Activated T-helper 2 cell treated with anti-CD3 and anti-CD28 coated beads, Interferon-gamma antibody, Interleukin-2, Interleukin-4, amounts not matched to agents 10 μg/mL and 5 μg/mL and 100 μg/mL, durations not matched to agents 14 hours and 24 hours and 36 hours (primary cell): Measurements from ENCODE around the gene FIGNL1. TPM values are rescaled to one million over a fixed set of nuclear protein-coding genes. Genes with fewer than 3 reads are reported as not detected.
A peak's percentile ranks its signal among the peaks of the same experiment; 100 is the strongest.

ENCODE experiments used
- DNase-seq: peaks from one replicate; pipeline ENCODE4 v3.0.0; 2021; ENCODE audit warnings: low spot score
- H3K27ac Mint-ChIP-seq: one replicate; pipeline ENCODE4 v1.8.0; 2021; ENCODE audit warnings: mixed read lengths
- H3K27me3 Mint-ChIP-seq: one replicate; pipeline ENCODE4 v1.8.0; 2021; ENCODE audit warnings: low read depth, mixed read lengths
- H3K36me3 Mint-ChIP-seq: one replicate; pipeline ENCODE4 v1.8.0; 2021; ENCODE audit warnings: low read depth, mixed read lengths
- H3K4me1 Mint-ChIP-seq: one replicate; pipeline ENCODE4 v1.8.0; 2021; ENCODE audit warnings: low read depth, mixed read lengths
- H3K4me3 Mint-ChIP-seq: one replicate; pipeline ENCODE4 v1.8.0; 2021; ENCODE audit warnings: low read depth, mild to moderate bottlenecking, moderate library complexity, mixed read lengths
- H3K9me3 Mint-ChIP-seq: one replicate; pipeline ENCODE4 v1.8.0; 2021; ENCODE audit warnings: mixed read lengths
- intact Hi-C: fragments of 100-400 bp; cut with micrococcal nuclease; formaldehyde crosslinking; loops from one replicate; pipeline ENCODE4 v1.15.1; 2023
- total RNA-seq: library from RNA; stranded (reverse); gene quantifications from 2 replicates; pipeline ENCODE4 v1.2.3, GENCODE V29; 2022

Gene FIGNL1
- total RNA-seq, 1 donor from 2014 or later, result 40.0 TPM

DNA sequence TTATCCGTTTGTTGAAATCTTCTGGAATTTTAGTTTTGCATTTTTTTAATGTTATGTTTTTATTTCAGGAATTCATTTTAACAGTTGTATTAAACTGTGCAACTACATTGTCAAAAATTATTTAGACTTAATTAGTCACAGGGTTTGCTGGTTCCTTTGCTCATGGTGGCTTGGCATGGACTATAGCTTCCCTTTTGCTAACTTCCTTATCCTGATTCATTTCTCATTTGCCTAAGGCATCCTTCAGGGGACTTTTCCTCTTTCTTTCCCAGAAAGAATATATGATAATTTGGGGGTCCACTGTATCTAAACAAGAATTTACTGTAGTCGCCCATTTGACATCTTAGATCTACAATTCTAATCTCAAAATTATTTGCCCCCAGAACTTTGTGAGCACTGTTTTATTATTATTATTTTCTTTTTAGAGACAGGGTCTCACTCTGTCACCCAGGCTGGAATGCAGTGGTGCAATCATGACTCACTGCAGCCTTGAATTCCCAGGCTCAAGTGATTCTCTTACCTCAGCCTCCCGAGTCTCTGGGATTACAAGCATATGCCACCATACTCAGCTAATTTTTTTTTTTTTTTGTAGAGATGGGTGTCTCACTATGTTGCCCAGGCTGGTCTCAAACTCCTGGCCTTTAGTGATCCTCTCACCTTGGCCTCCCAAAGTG is 13.9 kb downstream of the FIGNL1 start:
- DNase-seq, result no peak
- H3K27me3 Mint-ChIP-seq, result no peaks in the 10 kb centered on the region
- H3K27ac Mint-ChIP-seq, result no peak overlapping the region
- peaks cover 45% of the 10 kb centered on the region for H3K36me3 Mint-ChIP-seq
- H3K9me3 Mint-ChIP-seq, result no peaks in the 10 kb centered on the region
- intact Hi-C loops, result no loop called here
- no peak overlapping the region for H3K4me3 Mint-ChIP-seq
- H3K4me1 Mint-ChIP-seq, result no peaks in the 10 kb centered on the region

DNA sequence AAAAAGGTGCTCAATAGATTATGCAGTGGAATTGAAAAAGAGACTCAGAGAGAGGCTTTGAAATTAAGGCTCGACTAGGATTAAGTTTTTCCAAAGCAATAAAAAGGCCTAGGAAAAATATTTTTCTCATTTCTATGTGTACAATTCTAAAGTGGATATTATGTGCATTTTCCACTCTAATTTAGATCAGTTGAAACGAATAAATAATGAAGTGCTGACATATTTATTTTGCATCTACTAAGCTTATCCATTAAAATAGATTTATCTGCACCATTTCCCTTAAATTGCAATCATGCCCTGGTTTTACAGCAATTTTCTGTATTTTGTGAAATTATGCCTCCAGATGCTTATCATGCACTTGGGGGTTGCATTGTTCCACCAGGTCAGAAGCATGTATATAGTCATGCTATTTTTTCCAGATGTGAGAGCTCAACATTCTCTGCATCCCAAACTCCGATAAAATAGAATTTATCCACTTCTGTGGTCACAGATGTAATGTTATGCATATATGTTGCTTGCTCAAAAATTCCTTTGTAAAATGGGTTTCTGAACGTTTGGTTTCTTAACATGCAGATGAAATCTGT is 18.3 kb downstream of the FIGNL1 start:
- Mint-ChIP-seq H3K27me3 (no peaks in the 10 kb centered on the region), H3K27ac (no peak overlapping the region), H3K4me3 (no peak overlapping the region), H3K9me3 (no peaks in the 10 kb centered on the region), H3K36me3 (peaks cover 7% of the 10 kb centered on the region), H3K4me1 (no peaks in the 10 kb centered on the region)
- DNase-seq, result no peak
- intact Hi-C loops, result no loop called here

DNA sequence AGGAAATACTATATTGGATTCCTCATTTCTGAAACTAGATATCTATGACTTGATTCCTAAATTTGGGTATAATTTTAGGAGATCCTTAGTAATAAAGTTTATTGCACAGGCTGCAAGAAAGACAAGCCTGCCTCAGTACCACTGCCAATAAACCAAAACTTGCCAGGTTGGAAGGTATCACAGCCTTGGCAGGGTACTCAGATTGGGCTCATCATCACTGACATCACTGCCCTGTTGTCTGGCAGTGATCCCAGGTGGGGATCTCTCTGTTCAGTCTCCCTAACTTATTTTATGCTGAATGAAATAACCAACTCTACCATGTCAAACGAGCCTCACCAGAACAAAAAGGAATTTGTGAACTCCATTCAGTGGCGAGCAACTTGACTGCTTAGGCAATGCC is 18.8 kb downstream of the FIGNL1 start:
- intact Hi-C loops, result no loop called here
- H3K9me3 Mint-ChIP-seq, result no peaks in the 10 kb centered on the region
- no peak overlapping the region for H3K27ac Mint-ChIP-seq
- H3K4me3 Mint-ChIP-seq, result no peak overlapping the region
- no peaks in the 10 kb centered on the region for H3K27me3 Mint-ChIP-seq
- no peaks in the 10 kb centered on the region for H3K4me1 Mint-ChIP-seq
- H3K36me3 Mint-ChIP-seq, result peaks cover 5% of the 10 kb centered on the region
- DNase-seq, result no peak

- intact Hi-C loops, result no loop called here
- Mint-ChIP-seq H3K27me3 (no peaks in the 10 kb centered on the region), H3K9me3 (no peaks in the 10 kb centered on the region)
These were observed 21.2 kb downstream of the FIGNL1 start for GRCh38 chr7:50428911-50429310.

GRCh38 chr7:50427518-50427917 is 22.6 kb downstream of the FIGNL1 start:
- H3K4me1 Mint-ChIP-seq, result no peaks in the 10 kb centered on the region
- intact Hi-C loops, result no loop called here

More at GRCh38 chr7:50428911-50429310, 21.2 kb downstream of the FIGNL1 start:
- DNase-seq, result no peak
- no peak overlapping the region for H3K4me3 Mint-ChIP-seq
- no peak overlapping the region for H3K27ac Mint-ChIP-seq
- H3K36me3 Mint-ChIP-seq, result no peaks in the 10 kb centered on the region
- H3K4me1 Mint-ChIP-seq, result no peaks in the 10 kb centered on the region

DNA sequence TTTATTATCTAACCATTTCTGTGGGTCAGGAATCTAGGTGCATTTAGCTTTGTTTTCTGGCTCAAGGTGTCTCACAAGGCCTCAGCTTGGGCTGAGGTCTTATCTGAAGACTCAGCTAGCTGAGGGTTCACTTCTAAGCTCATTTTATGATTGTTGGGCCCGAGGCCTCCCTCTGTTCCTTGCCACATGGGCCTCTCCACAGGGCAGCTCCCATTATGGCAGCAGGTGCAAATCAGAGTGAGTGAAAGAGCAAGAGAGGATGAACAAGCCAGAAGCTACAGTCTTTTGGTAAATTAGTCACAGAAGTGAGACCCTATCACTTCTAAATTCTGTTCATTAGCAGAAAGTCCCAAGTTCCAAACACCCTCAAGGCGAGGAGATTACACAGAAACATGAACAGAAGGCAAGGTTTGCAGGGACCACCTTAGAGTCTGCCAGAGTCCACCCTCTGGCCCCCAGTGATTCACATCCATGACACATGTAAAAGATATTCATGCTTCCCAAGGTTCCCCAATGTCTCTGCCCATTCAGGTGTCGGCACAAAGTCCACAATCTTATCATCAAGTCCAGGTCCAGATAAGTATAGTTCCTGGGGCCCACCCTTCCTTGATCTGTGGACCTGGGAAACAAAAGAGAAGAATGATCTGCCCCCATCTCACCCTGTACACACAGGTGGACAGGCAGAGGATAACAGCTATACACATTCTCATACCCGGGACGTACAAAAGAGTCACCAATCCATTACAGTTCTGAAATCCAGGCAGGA is 23.7 kb downstream of the FIGNL1 start:
- Mint-ChIP-seq H3K9me3 (no peaks in the 10 kb centered on the region), H3K27me3 (no peaks in the 10 kb centered on the region), H3K4me1 (no peaks in the 10 kb centered on the region), H3K27ac (no peak overlapping the region), H3K4me3 (no peak overlapping the region), H3K36me3 (no peaks in the 10 kb centered on the region)
- DNase-seq, result no peak
- intact Hi-C loops, result no loop called here

More at GRCh38 chr7:50427518-50427917, 22.6 kb downstream of the FIGNL1 start:
- no peaks in the 10 kb centered on the region for H3K9me3 Mint-ChIP-seq
- H3K36me3 Mint-ChIP-seq, result no peaks in the 10 kb centered on the region
- no peaks in the 10 kb centered on the region for H3K27me3 Mint-ChIP-seq
- no peak for DNase-seq
- H3K27ac Mint-ChIP-seq, result no peak overlapping the region
- no peak overlapping the region for H3K4me3 Mint-ChIP-seq

DNA sequence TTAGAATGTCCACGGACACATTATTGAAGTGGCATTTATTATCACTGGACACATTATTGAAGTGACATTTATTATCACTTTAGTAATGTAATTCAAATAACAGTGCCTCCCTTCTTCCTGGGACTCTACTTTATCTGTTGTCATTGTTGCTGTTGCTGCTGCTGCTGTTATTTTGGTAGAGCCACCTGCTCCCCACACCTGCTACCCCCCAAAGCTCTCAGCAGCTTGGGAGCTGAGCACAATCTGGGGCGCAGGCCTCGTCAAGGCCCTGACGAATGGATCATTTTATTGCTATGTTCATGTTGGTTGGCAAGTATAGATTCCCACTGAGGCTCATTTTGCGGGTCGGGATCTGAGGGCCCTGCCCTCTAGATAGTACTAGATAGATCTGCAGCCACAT is 24.8 kb downstream of the FIGNL1 start:
- Mint-ChIP-seq H3K36me3 (no peaks in the 10 kb centered on the region), H3K9me3 (no peaks in the 10 kb centered on the region), H3K4me1 (no peaks in the 10 kb centered on the region), H3K27me3 (no peaks in the 10 kb centered on the region), H3K27ac (no peak overlapping the region), H3K4me3 (no peak overlapping the region)
- intact Hi-C loops, result no loop called here
- DNase-seq, result no peak

DNA sequence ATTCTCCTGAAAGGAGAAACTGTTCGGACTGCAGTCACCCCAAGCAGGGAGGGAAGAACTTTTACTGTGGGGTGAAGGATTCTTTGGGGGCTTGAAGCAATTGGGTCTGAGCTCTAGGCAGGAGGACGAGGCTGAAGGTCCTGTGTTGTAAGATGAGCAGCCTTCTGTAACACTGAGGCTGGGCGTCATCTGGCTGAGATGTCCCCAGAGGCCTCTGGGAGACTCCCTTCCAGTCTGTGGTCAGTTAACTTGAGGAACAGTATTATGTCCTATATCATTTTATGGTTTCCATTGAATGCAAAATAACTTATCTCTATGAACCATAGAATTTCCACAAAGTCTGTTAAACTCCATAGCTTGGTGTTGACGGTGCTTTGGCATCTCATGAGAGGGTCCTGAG is 26.3 kb downstream of the FIGNL1 start:
- Mint-ChIP-seq H3K4me1 (no peaks in the 10 kb centered on the region), H3K36me3 (no peaks in the 10 kb centered on the region), H3K4me3 (no peak overlapping the region), H3K9me3 (no peaks in the 10 kb centered on the region), H3K27me3 (no peaks in the 10 kb centered on the region), H3K27ac (no peak overlapping the region)
- intact Hi-C loops, result no loop called here
- no peak for DNase-seq

DNA sequence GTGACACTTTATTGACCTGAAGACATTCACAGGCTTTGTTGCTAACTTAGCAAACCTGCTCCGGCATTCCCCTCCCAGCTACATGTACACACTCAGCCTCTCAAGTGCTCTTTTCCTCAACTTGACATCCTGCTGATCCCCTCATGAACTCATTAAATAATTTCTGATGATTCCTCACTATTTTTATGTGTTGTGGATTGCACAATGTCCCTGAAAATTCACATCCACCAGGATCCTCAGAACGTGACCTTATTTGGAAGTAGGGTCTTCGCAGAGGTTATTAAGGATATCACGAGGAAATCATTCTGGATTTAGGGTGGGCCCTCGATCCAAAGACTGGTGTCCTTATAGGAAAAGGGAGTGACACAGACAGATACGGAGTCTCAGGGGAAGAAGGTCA is 27.3 kb downstream of the FIGNL1 start:
- no peak for DNase-seq
- no peaks in the 10 kb centered on the region for H3K27me3 Mint-ChIP-seq
- H3K27ac Mint-ChIP-seq, result no peak overlapping the region
- H3K9me3 Mint-ChIP-seq, result no peaks in the 10 kb centered on the region
- peaks cover 2% of the 10 kb centered on the region for H3K4me1 Mint-ChIP-seq
- H3K4me3 Mint-ChIP-seq, result no peak overlapping the region
- H3K36me3 Mint-ChIP-seq, result no peaks in the 10 kb centered on the region
- intact Hi-C loops, result no loop called here

GRCh38 chr7:50421043-50421442 is 29.1 kb downstream of the FIGNL1 start:
- H3K36me3 Mint-ChIP-seq, result no peaks in the 10 kb centered on the region
- no peaks in the 10 kb centered on the region for H3K27me3 Mint-ChIP-seq
- intact Hi-C loops, result no loop called here
- H3K9me3 Mint-ChIP-seq, result no peaks in the 10 kb centered on the region
- H3K27ac Mint-ChIP-seq, result no peak overlapping the region
- H3K4me3 Mint-ChIP-seq, result no peak overlapping the region
- no peak for DNase-seq
- H3K4me1 Mint-ChIP-seq, result peaks cover 18% of the 10 kb centered on the region

- H3K27ac Mint-ChIP-seq, result no peak overlapping the region
- H3K4me1 Mint-ChIP-seq, result peaks cover 28% of the 10 kb centered on the region
- intact Hi-C loops, result loop anchor here (1.0 kb wide), 4 partner anchors 25 to 326 kb away; no protein-coding TSS in a partner anchor
- H3K36me3 Mint-ChIP-seq, result no peaks in the 10 kb centered on the region
- no peaks in the 10 kb centered on the region for H3K27me3 Mint-ChIP-seq
- DNase-seq, result no peak
- H3K4me3 Mint-ChIP-seq, result no peak overlapping the region
- no peaks in the 10 kb centered on the region for H3K9me3 Mint-ChIP-seq
These were observed 31.4 kb downstream of the FIGNL1 start for GRCh38 chr7:50418526-50419290.

DNA sequence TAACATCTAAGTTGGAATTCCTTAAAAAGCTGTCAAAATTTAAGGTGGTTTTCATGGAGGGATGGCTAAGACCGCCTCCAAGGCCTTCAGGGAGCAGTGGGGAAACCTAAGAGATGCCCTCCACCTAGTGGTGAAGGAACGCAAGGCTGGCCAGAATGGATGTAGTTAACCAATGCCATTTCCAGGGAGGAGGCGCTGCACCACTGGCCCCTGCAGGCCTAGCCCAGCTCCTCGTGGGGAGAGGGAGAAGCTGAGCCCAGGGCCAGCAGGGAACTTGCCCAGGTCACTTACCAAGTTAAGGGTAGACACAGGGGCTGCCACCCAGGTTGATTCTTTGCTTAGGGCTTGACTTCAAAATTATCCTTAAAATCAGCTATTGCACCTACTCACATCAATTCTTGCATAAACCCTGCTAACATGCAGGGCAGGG is 32.0 kb downstream of the FIGNL1 start:
- Mint-ChIP-seq H3K27me3 (no peaks in the 10 kb centered on the region), H3K27ac (no peak overlapping the region), H3K4me1 (peaks cover 28% of the 10 kb centered on the region), H3K9me3 (no peaks in the 10 kb centered on the region), H3K36me3 (no peaks in the 10 kb centered on the region), H3K4me3 (no peak overlapping the region)
- intact Hi-C loops, result loop anchor here (1.0 kb wide), 4 partner anchors 25 to 326 kb away; no protein-coding TSS in a partner anchor
- DNase-seq, result peak; percentile 66
